ENCODE measurements around the gene RBM38. TPM values are rescaled to one million over a fixed set of nuclear protein-coding genes. Genes with fewer than 3 reads are reported as not detected.
"Not testable (repeated sequence)": the region's sequence is repeated elsewhere in the genome, so short reads cannot be mapped to it uniquely, and the experiment has no call there.

RBM38 gene
- 24.8 TPM for total RNA-seq

GRCh38 chr20:57390604-57391438, at the start of gene RBM38:
Gene RBM38 (plus strand): TSS chr20:57391396. CDS start chr20:57391582, 186 bp downstream.
- no peak for DNase-seq (ENCODE audit: extremely low spot score in 2 of 2)
- no peaks in the 10 kb centered on the region for H3K9me3 ChIP-seq
- peak within 1 kb of the TSS; percentile 68 for H3K27ac ChIP-seq
- no peaks in the 10 kb centered on the region for H3K27me3 ChIP-seq
- no peaks in the 10 kb centered on the region for H3K36me3 ChIP-seq
- intact Hi-C loops (cut with DNase I), result loop anchor here (10.0 kb wide), 1 partner anchor 204 kb away; no protein-coding TSS in a partner anchor
- peak within 1 kb of the TSS; percentile 61 to 92 for H3K4me3 ChIP-seq
- peaks cover 55% of the 10 kb centered on the region for H3K4me1 ChIP-seq
- no peak for TF ChIP-seq POLR2A (IDR thresholded peaks at IDR 0.05)
- TF ChIP-seq, protein P1, sequence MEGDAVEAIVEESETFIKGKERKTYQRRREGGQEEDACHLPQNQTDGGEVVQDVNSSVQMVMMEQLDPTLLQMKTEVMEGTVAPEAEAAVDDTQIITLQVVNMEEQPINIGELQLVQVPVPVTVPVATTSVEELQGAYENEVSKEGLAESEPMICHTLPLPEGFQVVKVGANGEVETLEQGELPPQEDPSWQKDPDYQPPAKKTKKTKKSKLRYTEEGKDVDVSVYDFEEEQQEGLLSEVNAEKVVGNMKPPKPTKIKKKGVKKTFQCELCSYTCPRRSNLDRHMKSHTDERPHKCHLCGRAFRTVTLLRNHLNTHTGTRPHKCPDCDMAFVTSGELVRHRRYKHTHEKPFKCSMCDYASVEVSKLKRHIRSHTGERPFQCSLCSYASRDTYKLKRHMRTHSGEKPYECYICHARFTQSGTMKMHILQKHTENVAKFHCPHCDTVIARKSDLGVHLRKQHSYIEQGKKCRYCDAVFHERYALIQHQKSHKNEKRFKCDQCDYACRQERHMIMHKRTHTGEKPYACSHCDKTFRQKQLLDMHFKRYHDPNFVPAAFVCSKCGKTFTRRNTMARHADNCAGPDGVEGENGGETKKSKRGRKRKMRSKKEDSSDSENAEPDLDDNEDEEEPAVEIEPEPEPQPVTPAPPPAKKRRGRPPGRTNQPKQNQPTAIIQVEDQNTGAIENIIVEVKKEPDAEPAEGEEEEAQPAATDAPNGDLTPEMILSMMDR (IDR thresholded peaks at IDR 0.05), result no peak
- peak in 1 of 2 donors; percentile 32 for TF ChIP-seq POLR2AphosphoS5 (IDR thresholded peaks at IDR 0.05; ENCODE audit: insufficient read depth in 1 of 2, low read depth in 1 of 2)

- H3K4me1 ChIP-seq, result no peaks in the 10 kb centered on the region
- TF ChIP-seq POLR2A (IDR thresholded peaks at IDR 0.05) (no peak), POLR2AphosphoS5 (IDR thresholded peaks at IDR 0.05; ENCODE audit: insufficient read depth in 1 of 2, low read depth in 1 of 2) (no peak)
- TF ChIP-seq, protein P1 (IDR thresholded peaks at IDR 0.05), result no peak
- no peaks in the 10 kb centered on the region for H3K36me3 ChIP-seq
- intact Hi-C loops (cut with DNase I), result loop anchor here (10.0 kb wide), 2 partner anchors 247 to 787 kb away; no protein-coding TSS in a partner anchor
- no peak overlapping the region for H3K27ac ChIP-seq
- H3K27me3 ChIP-seq, result no peaks in the 10 kb centered on the region
- no peak overlapping the region for H3K4me3 ChIP-seq
- no peak for DNase-seq (ENCODE audit: extremely low spot score in 2 of 2)
- H3K9me3 ChIP-seq, result no peaks in the 10 kb centered on the region
These were observed 49.5 kb upstream of the RBM38 start for GRCh38 chr20:57341663-57342062.

- Histone ChIP-seq H3K36me3 (no peaks in the 10 kb centered on the region), H3K27me3 (no peaks in the 10 kb centered on the region), H3K4me1 (no peaks in the 10 kb centered on the region), H3K9me3 (no peaks in the 10 kb centered on the region), H3K4me3 (no peak overlapping the region), H3K27ac (no peak overlapping the region)
- no peak for DNase-seq (ENCODE audit: extremely low spot score in 2 of 2)
- intact Hi-C loops (cut with DNase I), result loop anchor here (10.0 kb wide), 2 partner anchors 248 to 788 kb away; no protein-coding TSS in a partner anchor
- TF ChIP-seq POLR2A (IDR thresholded peaks at IDR 0.05) (no peak), POLR2AphosphoS5 (IDR thresholded peaks at IDR 0.05; ENCODE audit: insufficient read depth in 1 of 2, low read depth in 1 of 2) (no peak)
- TF ChIP-seq, protein P1 (IDR thresholded peaks at IDR 0.05), result no peak
These were observed 48.4 kb upstream of the RBM38 start for GRCh38 chr20:57342829-57343228.

DNA sequence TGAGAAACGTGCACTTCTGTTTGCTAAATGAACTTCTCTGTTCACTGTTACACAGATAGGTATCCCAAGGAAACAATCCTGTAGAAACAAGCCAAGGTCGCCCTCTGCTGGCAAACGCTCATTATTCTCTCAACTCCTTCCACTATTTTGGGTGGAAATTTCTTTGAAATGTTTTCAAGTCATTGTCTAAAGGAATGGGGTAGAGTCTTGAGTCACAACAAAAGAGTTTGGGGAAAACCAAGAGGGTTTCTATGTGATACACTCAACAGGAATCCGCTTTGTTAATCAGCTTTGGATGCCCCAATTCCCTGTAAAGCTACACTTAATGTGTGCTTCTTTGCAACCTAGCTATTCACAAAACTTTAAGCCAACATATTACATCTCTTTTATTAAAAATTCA, 44.7 kb upstream of the RBM38 start:
- Histone ChIP-seq H3K9me3 (no peaks in the 10 kb centered on the region), H3K27me3 (no peaks in the 10 kb centered on the region), H3K4me3 (no peak overlapping the region), H3K36me3 (no peaks in the 10 kb centered on the region), H3K4me1 (no peaks in the 10 kb centered on the region), H3K27ac (no peak overlapping the region)
- TF ChIP-seq POLR2A (IDR thresholded peaks at IDR 0.05), result no peak
- TF ChIP-seq, protein P1 (IDR thresholded peaks at IDR 0.05), result peak; percentile 43 to 82 (median 58)
- TF ChIP-seq POLR2AphosphoS5 (IDR thresholded peaks at IDR 0.05; ENCODE audit: insufficient read depth in 1 of 2, low read depth in 1 of 2), result peak in 1 of 2 donors; percentile 41
- intact Hi-C loops (cut with DNase I), result loop anchor here (10.0 kb wide), 2 partner anchors 252 to 792 kb away; no protein-coding TSS in a partner anchor
- no peak for DNase-seq (ENCODE audit: extremely low spot score in 2 of 2)

DNA sequence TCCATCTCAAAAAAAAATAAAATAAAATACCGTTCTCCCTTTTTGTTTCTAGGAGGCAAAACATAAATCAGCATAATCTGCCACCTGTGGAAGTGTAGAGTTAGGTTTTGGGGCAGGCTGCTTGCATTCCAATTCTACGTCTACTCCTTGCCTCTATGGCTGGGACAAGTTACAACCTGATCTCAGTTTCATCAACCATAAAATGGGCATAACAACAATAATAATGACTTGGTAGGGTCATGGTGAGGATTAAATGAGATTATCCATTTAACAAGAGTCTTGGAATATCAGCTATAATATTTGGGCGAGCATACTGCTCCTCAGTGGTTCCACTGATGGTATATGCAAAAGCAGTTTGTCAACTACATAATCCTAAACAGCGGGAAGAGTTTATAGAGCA, 43.8 kb upstream of the RBM38 start:
- H3K27me3 ChIP-seq, result no peaks in the 10 kb centered on the region
- no peak for DNase-seq (ENCODE audit: extremely low spot score in 2 of 2)
- no peak overlapping the region for H3K27ac ChIP-seq
- H3K4me1 ChIP-seq, result peaks cover 9% of the 10 kb centered on the region
- no peaks in the 10 kb centered on the region for H3K9me3 ChIP-seq
- TF ChIP-seq POLR2AphosphoS5 (IDR thresholded peaks at IDR 0.05; ENCODE audit: insufficient read depth in 1 of 2, low read depth in 1 of 2) (no peak), POLR2A (IDR thresholded peaks at IDR 0.05) (no peak)
- TF ChIP-seq, protein P1 (IDR thresholded peaks at IDR 0.05), result no peak
- intact Hi-C loops (cut with DNase I), result loop anchor here (10.0 kb wide), 2 partner anchors 253 to 793 kb away; no protein-coding TSS in a partner anchor
- no peak overlapping the region for H3K4me3 ChIP-seq
- no peaks in the 10 kb centered on the region for H3K36me3 ChIP-seq

GRCh38 chr20:57348200-57348921, 42.8 kb upstream of the RBM38 start:
- not testable (repeated sequence) for H3K27ac ChIP-seq; H3K27me3 ChIP-seq; H3K36me3 ChIP-seq; H3K4me3 ChIP-seq; H3K9me3 ChIP-seq; DNase-seq (ENCODE audit: extremely low spot score in 2 of 2)
- peaks cover 19% of the 10 kb centered on the region for H3K4me1 ChIP-seq
- intact Hi-C loops (cut with DNase I), result loop anchor here (10.0 kb wide), 2 partner anchors 254 to 794 kb away; no protein-coding TSS in a partner anchor

Measured in vagina (tissue), 2 donors.